Activated T-helper 1 cell treated with Interleukin-2 at 50 U/mL for 16 hours (primary cell): ENCODE results near the gene MAP3K4.

Source experiments
- DNase-seq: peaks from one replicate; pipeline ENCODE4 v3.0.0-alpha.2; 2020; ENCODE audit warnings: low read depth

MAP3K4 gene, protein sequence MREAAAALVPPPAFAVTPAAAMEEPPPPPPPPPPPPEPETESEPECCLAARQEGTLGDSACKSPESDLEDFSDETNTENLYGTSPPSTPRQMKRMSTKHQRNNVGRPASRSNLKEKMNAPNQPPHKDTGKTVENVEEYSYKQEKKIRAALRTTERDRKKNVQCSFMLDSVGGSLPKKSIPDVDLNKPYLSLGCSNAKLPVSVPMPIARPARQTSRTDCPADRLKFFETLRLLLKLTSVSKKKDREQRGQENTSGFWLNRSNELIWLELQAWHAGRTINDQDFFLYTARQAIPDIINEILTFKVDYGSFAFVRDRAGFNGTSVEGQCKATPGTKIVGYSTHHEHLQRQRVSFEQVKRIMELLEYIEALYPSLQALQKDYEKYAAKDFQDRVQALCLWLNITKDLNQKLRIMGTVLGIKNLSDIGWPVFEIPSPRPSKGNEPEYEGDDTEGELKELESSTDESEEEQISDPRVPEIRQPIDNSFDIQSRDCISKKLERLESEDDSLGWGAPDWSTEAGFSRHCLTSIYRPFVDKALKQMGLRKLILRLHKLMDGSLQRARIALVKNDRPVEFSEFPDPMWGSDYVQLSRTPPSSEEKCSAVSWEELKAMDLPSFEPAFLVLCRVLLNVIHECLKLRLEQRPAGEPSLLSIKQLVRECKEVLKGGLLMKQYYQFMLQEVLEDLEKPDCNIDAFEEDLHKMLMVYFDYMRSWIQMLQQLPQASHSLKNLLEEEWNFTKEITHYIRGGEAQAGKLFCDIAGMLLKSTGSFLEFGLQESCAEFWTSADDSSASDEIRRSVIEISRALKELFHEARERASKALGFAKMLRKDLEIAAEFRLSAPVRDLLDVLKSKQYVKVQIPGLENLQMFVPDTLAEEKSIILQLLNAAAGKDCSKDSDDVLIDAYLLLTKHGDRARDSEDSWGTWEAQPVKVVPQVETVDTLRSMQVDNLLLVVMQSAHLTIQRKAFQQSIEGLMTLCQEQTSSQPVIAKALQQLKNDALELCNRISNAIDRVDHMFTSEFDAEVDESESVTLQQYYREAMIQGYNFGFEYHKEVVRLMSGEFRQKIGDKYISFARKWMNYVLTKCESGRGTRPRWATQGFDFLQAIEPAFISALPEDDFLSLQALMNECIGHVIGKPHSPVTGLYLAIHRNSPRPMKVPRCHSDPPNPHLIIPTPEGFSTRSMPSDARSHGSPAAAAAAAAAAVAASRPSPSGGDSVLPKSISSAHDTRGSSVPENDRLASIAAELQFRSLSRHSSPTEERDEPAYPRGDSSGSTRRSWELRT (N-terminal part only)

DNA sequence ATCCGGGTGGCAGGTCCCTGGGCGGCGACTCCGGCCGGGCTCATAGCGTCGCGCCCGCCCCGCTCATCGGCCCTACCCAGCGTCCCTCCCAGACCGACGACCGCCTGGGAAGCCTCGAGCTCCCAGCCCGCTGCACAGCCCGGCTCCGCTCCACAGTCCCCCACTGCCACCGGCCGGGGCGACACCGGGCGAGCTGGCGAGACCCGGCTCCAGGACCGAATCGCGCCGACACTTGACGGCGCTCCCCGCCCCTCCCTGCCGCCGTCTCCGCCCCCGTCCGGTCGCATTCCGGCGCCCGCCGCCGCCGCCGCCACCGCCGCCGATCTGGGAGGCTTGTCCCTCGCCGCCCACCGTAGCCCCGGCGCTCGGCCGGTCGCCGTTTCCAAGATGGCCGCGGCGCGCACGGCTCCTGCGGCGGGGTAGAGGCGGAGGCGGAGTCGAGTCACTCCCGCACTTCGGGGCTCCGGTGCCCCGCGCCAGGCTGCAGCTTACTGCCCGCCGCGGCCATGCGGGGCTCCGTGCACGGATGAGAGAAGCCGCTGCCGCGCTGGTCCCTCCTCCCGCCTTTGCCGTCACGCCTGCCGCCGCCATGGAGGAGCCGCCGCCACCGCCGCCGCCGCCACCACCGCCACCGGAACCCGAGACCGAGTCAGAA is at the start of gene MAP3K4:
MAP3K4 (plus strand) TSS at position 364 of the 655 bp plus-strand sequence; CDS start at position 527, 163 bp downstream.
- DNase-seq = peak; percentile 73

DNA sequence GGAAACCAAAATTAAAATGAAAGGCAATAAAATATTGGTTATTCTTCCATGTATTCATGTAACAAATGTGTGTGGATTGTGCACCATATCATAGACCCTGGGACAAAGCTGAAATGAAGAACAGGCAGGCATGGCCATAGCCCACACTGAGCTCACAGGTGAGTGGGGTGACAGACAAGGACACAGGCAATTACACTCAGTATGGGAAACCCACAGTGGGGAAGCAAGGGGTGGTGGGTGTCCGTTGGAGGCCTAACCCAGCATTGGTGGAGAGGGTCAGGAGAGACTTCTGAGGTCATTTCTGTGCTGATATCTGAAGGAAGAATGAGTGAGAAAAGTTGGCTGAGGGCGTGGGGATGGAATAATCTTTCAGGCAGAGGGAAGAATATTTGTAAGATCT is 47.6 kb upstream of the MAP3K4 start:
- DNase-seq = no peak

DNA sequence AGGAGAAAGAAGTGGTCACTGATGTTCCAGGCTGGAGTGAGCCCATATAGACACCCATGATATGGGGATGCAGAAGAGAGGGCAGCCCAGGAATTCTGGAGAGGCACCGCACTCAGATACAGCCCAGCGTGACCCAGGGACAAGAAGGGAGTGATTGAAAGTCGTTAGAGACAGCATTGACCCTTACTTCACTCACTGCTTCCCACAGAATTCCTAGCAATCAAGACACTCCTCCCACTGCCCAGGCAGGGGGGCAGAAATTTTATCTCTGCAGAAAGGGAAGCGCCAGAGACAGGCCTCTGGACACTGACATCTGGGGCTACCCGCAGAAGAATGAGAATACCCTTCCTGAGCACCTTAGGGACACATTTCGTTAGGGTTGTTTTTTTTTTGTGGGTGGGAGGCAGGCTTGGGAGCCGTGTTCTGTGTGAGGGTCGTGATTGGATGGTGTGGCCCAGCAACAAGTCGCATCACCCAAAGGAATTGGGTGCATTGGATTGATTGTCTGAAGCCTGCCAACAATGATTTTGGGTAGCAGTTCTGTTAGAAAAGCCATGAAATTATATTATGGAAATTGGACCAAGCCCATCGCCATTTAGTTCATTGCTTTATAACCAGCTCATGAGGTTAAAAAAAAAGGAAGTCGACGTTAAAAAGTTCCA is 45.9 kb upstream of the MAP3K4 start:
- DNase-seq = no peak

DNA sequence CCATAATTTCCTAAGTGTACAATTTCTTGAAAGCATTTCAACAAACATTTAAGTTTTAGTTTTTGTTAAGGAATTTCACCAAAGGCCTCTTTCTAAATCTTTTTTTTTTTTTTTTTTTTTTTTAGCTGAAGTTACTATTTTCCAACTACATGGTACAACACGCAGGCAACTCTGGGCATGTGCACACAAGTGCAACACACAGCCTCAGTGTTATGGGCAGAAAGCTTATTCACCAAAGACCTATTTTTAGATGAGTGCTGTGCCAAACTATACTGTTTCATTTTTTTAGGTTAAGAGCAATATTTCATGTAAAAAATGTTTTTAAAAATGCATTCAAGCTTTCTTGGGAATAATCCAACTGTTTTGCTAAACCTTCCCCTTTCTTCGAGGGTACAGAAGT is 42.0 kb upstream of the MAP3K4 start:
- DNase-seq = no peak

DNA sequence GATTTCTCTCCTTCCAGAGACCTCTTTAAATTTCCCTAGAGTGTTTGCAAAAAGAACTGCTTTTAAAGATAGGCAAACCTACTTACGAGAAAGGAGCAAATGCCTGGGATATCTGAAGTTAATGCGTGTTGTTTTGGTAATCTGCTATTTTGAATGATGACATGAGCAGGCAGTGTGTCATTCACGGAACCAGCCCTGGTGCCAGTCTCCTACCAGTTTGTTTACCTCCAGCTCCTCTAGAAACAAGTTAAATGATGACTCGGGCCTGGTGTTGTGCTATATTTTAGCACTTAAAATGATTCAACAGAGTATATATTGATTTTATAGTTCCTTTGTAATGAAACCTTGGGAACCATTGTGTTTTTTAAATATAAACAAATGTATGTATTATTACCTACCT is 41.1 kb upstream of the MAP3K4 start:
- no peak for DNase-seq

DNA sequence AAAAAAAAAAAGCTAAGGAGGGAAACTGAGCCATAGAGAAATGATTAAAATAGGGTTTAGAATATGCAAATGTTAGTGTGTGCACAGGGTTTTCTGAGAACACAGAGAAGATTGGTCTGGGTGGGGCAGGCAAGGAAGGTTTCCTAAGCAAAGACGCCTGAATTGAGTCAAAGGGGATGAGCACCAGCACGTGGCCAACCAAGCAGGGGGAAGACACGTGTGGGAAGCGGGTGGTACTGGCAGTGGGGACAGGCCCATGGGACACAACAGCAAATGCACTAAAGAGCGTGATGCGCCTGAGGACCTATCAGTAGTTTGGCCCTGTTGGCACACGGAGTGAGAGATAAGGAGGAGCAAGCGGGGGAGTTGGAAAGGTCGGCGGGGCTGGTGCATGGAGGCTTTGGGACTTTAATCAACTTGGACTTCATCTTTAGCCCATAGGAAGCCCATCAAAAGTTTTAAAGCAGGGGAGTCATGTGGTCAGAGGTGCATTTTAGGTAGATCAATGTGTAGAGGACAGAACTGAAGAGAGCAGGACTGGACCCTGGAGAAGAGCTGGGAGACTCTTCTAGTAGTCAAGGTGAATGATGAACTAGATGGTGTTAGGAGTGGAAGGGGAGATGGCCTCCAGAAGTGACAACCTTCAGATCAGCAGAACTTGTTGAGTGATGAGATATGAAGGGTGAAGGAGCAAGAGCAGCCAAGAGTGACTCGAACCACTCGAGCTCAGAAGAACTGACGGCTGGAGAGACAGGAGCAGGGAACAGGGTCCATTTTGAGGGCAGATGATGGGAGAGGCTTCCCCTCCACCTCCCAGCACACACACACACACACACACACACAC is 40.2 kb upstream of the MAP3K4 start:
- DNase-seq = no peak

DNA sequence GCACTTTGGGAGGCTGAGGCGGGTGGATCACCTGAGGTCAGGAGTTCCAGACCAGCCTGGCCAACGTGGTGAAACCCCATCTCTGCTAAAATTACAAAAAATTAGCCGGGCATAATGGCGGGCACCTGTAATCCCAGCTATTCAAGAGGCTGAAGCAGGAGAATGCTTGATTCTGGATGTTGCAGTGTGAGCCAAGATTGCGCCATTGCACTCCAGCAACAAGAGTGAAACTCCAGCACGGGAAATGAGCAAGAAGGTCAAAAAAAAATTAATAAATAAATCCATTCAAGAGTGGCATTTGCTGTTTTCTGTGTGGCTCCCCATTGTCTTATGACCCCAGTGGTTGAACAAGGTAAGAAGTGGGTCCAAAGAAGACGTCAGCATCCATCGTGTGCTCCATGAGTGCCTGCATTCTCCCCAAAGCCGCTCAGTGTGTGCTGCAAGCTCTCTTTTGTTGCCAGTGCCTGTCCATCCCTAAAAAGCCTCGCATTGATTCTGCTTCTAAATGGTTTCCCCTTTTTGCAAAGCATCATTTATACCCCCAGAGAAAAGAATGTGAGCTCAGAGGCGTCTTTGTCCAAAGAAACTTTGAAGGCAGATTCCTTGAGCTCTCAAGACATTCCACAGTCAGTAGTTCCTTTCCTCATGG is 38.8 kb upstream of the MAP3K4 start:
- no peak for DNase-seq

DNA sequence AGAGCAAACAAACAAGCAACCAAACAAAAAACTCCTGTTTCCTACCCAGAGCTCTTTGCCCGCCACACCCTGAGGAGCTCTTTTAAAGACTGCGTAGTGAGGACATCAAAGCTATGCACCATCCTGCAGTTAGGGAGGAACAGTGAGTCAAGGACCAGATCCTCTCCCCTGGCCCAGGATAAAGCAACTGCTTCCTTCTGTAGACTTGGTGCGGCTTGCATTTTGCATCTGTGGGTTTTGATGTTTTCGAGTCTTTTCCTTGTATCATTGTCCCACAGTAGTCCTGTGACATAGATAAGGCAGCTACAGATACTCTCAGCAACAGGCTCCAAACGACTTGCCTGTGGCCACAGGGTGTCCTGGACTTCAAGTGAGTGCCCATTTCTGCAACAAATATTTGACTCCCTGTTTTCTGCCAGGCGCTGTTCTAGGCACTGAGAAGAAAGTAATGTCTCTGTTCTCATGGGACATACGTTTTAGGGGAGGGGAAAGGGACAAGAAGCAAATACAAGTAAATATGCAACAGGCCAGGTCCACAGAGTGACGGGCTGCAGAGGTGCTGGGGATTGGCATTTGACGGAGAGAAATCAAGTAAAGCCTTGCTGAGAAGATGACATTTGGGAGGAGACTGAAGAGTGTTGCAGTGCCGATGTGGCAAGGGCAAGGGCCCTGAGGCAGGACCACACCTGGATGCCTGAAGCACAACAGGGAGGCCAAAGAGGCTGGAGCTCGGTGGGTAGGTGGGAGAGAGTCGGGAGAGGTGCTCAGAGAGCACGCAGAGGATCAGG is 35.9 kb upstream of the MAP3K4 start:
- DNase-seq = no peak

DNA sequence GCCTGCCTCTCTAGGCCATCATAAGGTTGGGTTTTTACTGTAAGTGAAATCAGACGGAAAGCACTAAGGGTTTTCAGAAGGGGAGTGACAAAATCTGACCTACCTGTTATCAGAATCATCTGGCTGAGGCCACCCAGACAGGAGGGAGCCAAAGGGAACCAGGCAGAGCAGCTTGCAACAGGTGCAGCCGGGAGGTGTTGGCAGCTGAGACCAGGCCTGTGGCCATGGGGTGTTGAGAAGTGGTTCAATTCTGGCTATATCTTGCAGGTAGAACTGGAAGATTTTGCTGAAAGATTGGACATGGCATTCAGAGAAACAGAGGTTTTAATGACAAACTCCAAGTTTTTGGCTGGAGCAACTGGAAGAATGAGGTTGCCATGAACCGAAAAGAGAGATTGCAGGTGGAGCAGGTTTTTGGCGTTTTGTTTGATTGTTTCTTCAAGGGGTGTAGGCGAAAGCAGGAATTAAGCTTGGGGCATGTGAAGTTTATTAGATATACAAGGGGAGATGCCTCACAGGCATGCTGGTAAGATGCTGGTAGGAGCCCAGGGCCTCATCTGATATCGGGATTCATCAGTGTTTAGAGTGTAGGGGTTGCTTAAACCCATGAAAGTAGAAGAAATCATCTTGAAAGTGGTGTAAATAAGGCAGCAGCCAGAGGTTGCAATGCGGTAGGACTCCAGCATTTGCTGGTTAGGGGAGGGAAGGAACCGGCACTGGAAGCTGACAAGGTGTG is 35.1 kb upstream of the MAP3K4 start:
- DNase-seq = no peak

DNA sequence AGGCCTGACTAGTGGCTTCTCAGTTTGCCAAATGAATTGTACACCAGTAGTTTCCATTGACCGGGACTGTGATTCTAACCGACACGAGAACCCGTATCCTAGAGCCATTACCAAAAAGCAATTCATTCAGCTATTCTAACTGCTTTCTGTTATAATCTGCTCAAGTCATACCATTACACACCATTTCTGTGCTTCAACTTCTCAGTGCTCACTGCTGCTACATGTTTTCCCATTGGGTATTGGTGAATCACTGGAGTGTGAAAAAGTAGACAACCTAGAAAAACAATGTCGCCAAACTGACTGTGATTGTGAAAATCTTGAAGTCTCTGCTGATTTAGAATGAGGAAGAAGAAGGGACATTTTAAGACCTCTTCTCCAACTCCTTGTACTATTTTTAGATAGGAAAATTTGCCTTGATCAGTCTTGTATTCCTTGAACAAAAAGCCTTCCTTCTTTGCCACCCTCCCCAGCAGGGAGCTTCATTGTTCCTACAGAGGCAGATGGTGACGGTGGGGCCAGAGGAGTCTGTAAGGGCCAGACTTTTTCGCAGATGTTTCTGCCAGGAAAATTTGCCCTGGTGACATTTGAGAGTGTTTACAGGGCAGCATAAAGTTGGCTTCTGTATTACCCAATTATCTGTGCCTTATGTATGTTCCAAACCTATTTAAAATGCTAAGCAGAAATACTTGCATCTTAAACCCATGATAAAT is 31.7 kb upstream of the MAP3K4 start:
- no peak for DNase-seq

DNA sequence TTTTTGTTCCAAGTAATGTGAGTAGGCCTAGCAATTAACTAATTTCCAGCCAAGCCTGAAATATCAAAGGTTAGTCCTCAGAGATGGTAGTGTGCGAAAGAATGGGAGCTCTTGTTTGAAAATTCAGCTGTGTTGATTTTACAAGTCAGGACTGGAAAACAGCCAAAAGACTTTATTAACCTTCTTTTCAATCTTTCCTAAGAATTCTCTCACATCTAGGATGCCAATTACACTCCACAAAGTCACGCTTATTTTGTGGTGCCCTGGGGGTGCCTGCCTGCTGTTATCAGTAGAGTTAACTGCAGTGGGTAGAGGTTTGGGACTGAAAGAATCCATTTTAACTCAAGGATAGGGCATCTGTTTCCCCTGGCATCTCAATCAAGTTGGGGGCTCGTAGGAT is 30.7 kb upstream of the MAP3K4 start:
- DNase-seq = no peak

DNA sequence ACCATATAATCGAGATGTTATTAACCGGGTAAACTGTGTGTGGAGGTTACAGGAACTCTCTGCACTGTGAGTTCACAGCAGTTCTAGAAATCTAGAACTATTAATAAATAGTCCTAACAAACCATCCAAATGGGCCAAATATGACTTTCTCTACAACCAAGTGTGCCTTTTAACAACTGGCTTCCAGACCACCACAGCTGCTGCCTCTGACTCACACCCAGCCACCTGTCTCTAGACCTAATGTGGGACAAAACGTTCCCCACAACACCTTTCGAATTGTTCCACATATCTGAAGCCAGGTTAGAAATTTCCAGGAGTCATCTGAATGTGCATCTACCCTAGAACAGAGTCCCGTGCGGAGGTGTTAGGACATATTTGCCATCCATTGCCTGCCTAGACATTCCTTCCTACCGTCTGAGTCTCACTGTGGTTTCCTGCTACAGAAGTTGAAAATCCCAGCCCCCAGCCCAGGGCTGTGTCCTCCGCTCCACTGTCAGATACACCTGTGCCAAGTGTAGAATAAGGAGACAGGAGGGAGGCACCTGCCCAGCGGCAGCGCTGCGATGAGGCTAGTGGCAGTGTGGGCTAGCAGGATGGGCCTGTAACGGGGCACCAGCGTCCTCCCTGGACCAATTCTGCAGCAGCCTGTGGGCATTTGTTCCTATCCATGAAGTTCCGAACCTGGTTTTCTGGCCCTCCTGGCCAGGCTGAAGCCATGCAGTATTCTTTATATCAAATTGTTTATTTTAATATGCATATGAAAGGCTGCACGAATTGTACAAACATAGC is 28.5 kb upstream of the MAP3K4 start:
- no peak for DNase-seq

DNA sequence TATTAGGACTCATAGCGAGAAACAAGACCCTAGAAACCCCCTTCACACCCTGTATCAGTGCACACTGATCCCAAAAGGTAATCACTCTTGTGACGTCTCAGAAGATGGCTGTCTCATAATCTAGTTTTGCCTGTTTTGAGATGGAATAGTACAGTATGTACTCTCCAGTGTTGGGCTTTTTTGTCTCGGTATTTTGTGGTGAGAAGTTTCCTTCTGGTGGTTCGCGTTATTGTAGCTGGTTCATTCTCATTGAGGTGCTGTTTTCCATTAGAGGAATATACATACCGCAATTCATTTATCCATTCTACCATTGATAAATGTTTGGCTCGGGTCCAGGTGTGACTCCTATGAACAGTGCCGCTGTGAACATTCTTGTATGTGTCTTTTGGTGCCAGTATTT is 27.9 kb upstream of the MAP3K4 start:
- no peak for DNase-seq

DNA sequence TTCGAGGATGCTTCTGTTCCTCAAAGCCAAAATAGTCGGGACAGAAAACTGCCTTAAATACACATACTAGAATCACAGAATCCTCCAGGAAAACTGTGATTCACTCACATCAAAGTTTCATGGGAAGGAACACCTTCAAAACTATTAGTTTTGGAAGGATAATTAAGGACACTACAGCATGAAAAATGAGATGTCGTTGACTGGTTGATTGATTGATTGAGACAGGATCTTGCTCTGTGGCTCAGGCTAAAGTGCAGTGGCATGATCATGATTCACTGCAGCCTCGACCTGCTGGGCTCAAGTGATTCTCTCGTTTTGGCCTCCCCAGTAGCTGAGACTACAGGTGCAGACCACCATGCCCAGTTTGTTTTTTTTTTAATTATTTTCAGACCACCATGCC is 25.7 kb upstream of the MAP3K4 start:
- DNase-seq = no peak

DNA sequence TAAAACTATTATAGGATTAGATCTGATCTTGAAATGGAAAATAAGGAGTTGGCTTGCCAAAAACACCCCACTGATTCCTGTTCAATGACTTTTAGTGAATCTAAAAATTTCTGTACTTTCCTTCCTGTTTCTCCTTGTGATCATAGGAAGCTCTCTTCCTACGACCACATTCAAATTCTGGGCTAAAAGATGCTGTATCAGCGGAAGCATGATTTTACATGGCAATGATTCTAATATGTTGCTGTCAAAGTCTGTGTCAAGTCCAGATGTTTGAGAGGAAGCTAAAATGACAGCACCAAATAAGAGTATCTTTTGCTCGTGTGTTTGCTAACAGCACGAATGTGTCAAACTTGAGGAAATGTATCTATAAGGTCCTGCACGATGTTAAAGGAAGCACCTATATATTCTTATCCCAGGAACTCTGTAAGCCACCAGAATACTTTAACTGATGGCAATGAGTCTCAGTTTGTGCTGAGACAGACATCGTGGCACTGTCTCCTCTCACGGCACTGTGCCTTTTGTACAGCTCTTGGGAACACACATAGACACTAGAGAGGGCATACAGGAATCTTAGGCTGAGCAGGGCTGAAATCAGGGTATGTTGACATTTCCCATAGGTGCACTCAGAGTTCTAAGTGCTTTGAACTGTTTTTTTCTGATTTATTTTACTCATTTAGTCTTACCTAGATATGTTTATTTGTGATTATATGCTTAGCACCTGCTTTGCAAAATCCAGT is 24.9 kb upstream of the MAP3K4 start:
- no peak for DNase-seq

DNA sequence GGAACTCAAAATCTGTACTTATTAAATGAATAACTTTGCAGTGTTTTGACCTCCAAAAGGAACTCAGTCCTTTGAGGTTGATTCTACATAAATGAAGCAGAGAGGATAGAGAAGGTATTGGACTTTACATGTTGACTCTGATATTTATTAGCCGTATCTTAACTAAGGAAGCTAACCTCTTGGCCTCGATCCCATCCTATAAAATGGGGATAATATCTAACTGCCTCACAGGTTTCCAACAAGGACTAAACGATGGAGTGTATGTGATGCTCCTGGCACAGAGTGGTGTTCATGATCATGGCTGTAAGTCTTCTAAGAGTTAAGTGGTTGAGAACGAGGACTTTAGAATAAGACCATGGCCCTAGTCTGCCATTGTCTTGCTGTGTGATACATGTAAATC is 24.2 kb upstream of the MAP3K4 start:
- no peak for DNase-seq
